T-helper 2 cell treated with Interferon-gamma antibody and Interleukin-4, amounts not matched to agents 5 μg/mL and 100 μg/mL, for 36 hours (primary cell): ENCODE results near the gene ZSCAN25.
"Not testable (repeated sequence)": the region's sequence is repeated elsewhere in the genome, so short reads cannot be mapped to it uniquely, and the experiment has no call there.

Source experiments
- DNase-seq: peaks from one replicate; pipeline ENCODE4 v3.0.0; 2021; ENCODE audit warnings: low spot score
- H3K27ac Mint-ChIP-seq: one replicate; pipeline ENCODE4 v1.8.0; 2021; ENCODE audit warnings: mild to moderate bottlenecking, mixed read lengths
- H3K27me3 Mint-ChIP-seq: one replicate; pipeline ENCODE4 v1.8.0; 2021; ENCODE audit warnings: low read depth, mixed read lengths
- H3K36me3 Mint-ChIP-seq: one replicate; pipeline ENCODE4 v1.8.0; 2021; ENCODE audit warnings: low read depth, mixed read lengths
- H3K4me1 Mint-ChIP-seq: one replicate; pipeline ENCODE4 v1.8.0; 2021; ENCODE audit warnings: low read depth, mixed read lengths
- H3K4me3 Mint-ChIP-seq: one replicate; pipeline ENCODE4 v1.8.0; 2022; ENCODE audit warnings: mild to moderate bottlenecking, moderate library complexity, mixed read lengths
- H3K9me3 Mint-ChIP-seq: one replicate; pipeline ENCODE4 v1.8.0; 2021; ENCODE audit warnings: mixed read lengths

ZSCAN25 gene

DNA sequence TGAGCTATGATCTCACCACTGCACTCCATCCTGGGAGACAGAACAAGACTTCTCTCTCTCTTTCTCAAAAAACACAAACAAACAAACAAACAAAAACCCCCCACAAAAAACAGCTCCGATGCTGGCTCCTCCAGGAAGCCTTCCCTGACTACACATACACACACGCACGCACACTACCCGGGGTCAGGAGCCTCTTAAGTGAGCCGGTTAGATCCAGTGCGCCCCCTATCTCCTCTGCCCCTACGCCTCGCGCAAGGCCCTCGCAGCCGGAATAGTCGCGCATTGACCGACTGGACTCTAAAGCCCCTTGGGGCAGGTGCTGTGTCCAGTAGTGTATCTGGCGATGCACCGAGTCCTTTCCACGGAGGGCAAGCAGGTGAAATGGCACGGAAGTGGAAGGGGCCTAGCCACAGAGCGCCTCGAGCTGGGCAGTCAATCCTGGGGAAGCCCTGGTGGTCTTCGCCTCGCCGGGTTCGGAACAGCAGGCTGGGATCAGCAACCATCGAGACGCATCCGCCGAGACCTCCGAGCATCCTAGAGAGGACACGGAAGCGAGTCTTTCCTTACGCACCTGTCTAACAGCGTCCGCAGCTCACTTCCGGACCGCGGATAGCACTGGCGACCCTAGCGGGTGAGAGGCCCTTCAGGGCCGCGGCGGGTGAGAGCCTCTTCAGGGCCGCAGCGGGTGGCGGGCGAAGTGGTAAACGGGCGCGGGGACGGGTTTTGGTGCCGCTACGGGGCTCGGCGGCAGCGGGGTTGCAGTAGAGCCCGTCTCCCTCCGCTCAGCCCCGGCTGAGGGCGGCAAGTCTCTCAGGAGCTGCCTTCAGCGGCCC lies at the start of gene ZSCAN25:
ZSCAN25 (plus strand) TSS at position 588 of the 833 bp plus-strand sequence. CDS start 2,661 bp downstream, outside the sequence.
- Mint-ChIP-seq H3K36me3 (peaks cover 37% of the 10 kb centered on the region), H3K4me1 (peaks cover 37% of the 10 kb centered on the region), H3K4me3 (peak within 1 kb of the TSS; percentile 92), H3K9me3 (peaks cover 3% of the 10 kb centered on the region), H3K27me3 (no peaks in the 10 kb centered on the region), H3K27ac (peak within 1 kb of the TSS; percentile 91)
- DNase-seq: peak; percentile 82

DNA sequence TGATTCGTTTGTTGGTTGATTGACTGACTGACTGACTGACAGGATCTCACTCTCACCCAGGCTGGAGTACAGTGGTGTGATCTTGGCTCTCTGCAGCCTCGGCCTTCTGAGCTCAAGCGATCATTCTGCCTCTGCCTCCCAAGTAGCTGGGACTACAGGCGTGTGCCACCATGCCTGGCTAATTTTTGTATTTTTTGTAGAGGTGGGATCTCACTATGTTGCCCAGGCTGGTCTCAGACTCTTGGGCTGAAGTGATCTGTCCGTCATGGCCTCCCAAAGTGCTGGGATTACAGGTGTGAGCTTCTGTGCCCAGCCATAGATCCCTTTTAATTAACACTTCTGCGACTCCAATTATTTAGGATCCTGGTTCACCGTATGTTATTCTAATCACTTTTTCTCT lies 48.0 kb upstream of the ZSCAN25 start:
- not testable (repeated sequence) for H3K4me3 Mint-ChIP-seq, H3K9me3 Mint-ChIP-seq, H3K27me3 Mint-ChIP-seq, H3K4me1 Mint-ChIP-seq, DNase-seq, H3K27ac Mint-ChIP-seq
- peaks cover 65% of the 10 kb centered on the region for H3K36me3 Mint-ChIP-seq

DNA sequence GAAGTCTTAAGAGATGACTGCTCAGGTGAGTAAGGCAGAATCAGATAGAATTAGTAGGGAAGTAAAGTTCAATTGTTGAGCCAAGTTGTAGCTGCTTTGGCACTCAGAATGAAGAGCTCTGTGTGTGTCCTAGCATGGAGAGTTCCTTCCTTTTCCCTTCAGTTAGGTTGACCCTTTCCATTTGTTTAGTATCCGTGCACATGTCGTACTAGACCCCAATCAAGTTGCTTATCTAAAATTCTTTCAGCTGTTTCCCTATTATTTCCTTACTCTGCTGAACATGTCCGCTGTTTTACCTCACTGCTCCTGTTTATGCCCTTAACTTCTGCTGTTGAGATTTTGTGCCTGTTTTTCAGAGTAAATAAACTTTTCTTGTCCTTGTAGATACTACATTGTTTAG lies 45.0 kb upstream of the ZSCAN25 start:
- no peaks in the 10 kb centered on the region for H3K27me3 Mint-ChIP-seq
- no peaks in the 10 kb centered on the region for H3K4me1 Mint-ChIP-seq
- no peak overlapping the region for H3K27ac Mint-ChIP-seq
- H3K9me3 Mint-ChIP-seq: no peaks in the 10 kb centered on the region
- H3K4me3 Mint-ChIP-seq: no peak overlapping the region
- DNase-seq: no peak
- peaks cover 50% of the 10 kb centered on the region for H3K36me3 Mint-ChIP-seq

DNA sequence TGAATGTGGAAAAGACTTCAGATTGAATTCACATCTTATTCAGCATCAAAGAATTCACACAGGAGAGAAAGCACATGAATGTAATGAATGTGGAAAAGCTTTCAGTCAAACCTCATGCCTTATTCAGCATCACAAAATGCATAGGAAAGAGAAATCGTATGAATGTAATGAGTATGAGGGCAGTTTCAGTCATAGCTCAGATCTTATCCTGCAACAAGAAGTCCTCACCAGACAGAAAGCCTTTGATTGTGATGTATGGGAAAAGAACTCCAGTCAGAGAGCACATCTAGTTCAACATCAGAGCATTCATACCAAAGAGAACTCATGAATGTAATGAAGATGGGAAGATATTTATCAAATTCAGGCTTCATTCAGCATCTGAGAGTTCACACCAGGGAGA lies 43.5 kb upstream of the ZSCAN25 start:
- DNase-seq: no peak
- H3K27me3 Mint-ChIP-seq: no peaks in the 10 kb centered on the region
- H3K36me3 Mint-ChIP-seq: peaks cover 48% of the 10 kb centered on the region
- no peaks in the 10 kb centered on the region for H3K9me3 Mint-ChIP-seq
- no peak overlapping the region for H3K4me3 Mint-ChIP-seq
- H3K4me1 Mint-ChIP-seq: no peaks in the 10 kb centered on the region
- H3K27ac Mint-ChIP-seq: no peak overlapping the region

DNA sequence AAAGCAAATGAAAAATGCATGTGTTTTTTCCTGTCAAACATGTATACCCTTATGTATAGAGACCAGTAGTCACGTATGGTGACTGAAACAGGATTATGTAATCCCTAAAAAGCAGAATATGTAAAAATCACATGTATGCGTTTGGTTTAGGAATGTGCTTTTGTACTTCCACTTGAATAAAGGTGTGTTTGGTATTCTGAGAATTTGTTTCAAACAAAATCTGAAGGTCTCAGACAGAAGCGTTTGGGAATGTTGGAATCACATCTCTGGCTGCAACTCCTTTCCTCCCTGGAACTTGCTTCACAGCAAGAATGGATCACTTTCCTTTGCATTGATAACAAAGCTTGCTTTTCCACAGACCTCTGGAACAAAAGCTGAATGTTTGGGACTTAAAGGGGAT lies 40.5 kb upstream of the ZSCAN25 start:
- H3K4me1 Mint-ChIP-seq: peaks cover 7% of the 10 kb centered on the region
- H3K9me3 Mint-ChIP-seq: no peaks in the 10 kb centered on the region
- no peaks in the 10 kb centered on the region for H3K27me3 Mint-ChIP-seq
- no peak overlapping the region for H3K27ac Mint-ChIP-seq
- no peak overlapping the region for H3K4me3 Mint-ChIP-seq
- no peak for DNase-seq
- H3K36me3 Mint-ChIP-seq: peaks cover 29% of the 10 kb centered on the region

DNA sequence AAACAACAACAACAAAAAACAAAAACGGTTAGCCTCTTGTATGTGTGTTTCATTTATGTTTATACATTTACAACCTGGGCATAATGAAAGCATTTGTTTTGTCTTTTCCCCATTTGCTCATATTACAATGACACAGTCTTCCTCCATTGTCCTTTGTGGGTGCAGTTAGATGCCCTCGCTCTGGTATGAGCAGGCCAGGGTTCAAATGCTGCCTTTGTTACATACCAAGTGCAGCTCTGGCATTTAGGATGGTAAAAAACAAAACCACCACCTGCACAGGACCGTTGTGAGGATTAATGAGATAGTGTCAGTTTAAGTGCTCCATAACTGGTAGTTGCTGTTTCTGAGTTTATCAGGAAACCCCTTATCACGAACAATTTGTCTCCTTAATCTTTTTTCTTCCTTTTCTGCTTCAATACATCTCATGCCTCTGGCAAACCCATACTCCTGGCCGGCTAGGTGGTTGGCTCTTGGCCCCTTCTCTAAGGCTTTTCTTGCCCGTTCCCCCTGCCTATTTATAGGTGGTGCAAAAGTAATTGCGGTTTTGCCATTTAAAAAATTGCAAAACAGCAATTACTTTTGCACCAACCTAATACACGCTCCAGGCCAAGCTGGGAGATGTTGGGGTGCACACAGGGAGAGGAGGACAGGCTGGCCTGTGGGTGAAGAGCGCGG lies 37.3 kb upstream of the ZSCAN25 start:
- H3K27me3 Mint-ChIP-seq: no peaks in the 10 kb centered on the region
- no peak for DNase-seq
- no peak overlapping the region for H3K27ac Mint-ChIP-seq
- H3K9me3 Mint-ChIP-seq: no peaks in the 10 kb centered on the region
- H3K36me3 Mint-ChIP-seq: peaks cover 3% of the 10 kb centered on the region
- H3K4me3 Mint-ChIP-seq: peak overlapping the region; percentile 68
- H3K4me1 Mint-ChIP-seq: peaks cover 8% of the 10 kb centered on the region

DNA sequence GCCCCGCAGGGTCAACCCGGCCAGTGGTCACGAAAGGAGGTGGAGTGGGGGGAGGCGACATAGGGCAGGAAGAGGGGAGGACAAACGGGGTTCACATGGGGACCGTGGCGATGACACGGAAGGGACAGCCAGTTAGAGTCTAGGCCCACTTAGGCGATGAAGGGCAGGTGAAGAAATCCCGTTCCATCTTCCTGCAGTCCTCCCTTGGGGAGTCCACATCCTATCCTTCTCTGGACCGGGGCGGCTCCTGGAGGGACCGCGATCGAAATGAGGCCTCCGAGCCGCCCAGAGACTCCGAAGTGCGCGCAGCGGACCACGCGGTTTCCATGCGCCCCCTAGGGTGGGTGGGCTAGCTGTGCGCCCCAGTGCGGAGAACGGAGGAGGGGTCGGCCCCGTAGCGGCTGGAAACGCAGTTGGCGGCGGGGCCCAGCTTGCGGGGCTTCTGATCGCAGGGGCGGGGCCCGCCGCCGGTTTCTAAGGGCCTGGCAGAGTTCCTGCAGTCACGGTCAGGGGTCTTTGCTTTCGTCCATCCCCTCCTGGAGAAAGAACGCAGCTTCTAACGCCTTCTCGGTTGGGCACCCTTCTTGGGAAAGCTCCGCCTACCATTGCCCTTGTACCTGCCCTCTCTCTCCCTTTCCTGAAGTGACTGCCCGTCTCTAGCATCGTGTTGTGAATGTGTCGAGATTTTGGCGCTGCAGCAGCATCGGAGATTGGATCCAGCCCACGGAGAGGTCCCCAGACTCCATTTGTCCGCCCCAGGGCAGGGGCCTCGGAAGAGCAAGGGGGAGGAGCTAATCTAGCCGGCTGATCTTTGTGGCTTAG lies 36.6 kb upstream of the ZSCAN25 start:
- H3K27ac Mint-ChIP-seq: no peak overlapping the region
- H3K9me3 Mint-ChIP-seq: no peaks in the 10 kb centered on the region
- H3K4me1 Mint-ChIP-seq: peaks cover 8% of the 10 kb centered on the region
- no peaks in the 10 kb centered on the region for H3K36me3 Mint-ChIP-seq
- DNase-seq: no peak
- H3K27me3 Mint-ChIP-seq: no peaks in the 10 kb centered on the region
- H3K4me3 Mint-ChIP-seq: peak overlapping the region; percentile 68

DNA sequence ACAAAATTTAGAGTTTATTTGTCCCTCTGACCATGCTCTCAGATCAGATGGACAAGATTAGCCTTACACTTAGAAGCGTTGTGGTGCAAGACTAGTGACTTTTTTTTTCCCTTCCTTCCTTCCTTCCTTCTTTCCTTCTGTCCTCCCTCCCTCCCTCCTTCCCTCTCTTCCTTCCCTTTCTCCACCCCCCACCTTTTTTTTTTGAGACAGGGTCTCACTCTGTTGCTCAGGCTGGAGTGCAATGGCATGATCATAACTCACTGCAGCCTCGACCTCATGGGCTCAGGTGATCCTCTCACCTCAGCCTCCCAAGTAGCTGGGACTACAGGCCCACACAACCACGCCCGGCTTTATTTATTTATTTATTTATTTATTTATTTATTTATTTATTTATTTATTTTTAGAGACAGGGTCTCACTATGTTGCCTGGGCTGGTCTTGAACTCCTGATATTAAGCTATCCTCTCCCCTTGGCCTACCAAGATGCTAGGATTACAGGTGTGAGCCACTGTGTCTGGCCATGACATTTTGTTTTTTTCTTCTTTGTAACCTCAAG lies 35.9 kb upstream of the ZSCAN25 start:
- H3K4me1 Mint-ChIP-seq, H3K27me3 Mint-ChIP-seq, DNase-seq, H3K27ac Mint-ChIP-seq, H3K9me3 Mint-ChIP-seq, H3K36me3 Mint-ChIP-seq: not testable (repeated sequence)
- H3K4me3 Mint-ChIP-seq: peak overlapping the region; percentile 68

DNA sequence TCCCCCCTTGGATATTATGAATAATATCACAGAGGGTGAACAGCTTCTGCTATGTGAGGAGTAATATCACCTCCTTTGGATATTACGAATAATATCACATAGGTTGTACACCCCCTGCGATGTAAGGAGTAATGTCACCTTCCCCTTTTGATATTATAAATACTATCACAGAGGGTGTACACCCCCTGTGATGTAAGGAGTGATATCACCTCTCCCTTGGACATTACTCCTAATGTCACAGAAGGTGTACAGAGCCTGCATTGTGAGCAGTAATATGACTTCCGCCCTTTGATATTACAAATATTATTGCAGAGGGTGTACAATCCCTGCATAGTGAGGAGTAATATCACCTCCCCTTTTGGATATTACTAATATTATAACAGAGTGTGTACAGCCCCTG lies 27.9 kb upstream of the ZSCAN25 start:
- no peak overlapping the region for H3K4me3 Mint-ChIP-seq

DNA sequence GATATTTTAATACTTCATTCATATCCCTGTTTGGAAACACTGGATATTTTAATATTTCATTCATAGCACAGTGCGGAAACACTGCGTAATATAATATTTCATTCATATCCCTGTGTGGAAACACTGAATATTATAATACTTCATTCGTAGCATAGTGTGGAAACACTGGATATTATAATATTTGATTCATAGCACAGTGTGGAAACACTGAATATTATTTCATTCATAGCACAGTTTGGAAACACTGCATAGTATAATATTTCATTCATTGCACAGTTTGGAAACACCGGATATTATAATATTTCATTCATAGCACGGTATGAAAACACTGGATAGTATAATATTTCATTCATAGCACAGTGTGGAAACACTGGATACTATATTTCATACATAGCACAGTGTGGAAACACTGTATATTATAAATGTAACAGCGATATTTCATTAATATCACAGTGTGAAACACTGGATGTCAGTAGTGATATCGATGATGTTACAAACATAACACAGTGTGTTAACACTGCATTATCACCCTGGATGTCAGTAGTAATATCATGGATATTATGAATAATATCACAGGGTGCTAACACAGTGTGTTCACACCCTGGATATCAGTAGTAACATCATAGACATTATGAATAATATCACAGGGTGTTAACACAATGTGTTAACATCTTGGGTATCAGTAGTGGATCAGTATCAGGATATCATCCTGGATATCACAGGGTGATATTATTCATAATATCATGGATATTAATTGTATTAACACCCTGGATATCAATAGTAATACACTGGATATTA lies 21.6 kb upstream of the ZSCAN25 start:
- DNase-seq: no peak
- Mint-ChIP-seq H3K9me3 (no peaks in the 10 kb centered on the region), H3K4me1 (no peaks in the 10 kb centered on the region), H3K27ac (no peak overlapping the region), H3K4me3 (no peak overlapping the region), H3K36me3 (no peaks in the 10 kb centered on the region), H3K27me3 (no peaks in the 10 kb centered on the region)

More for the DNA sequence above, 27.9 kb upstream of the ZSCAN25 start:
- H3K27ac Mint-ChIP-seq: no peak overlapping the region
- DNase-seq: no peak
- H3K27me3 Mint-ChIP-seq: no peaks in the 10 kb centered on the region
- H3K9me3 Mint-ChIP-seq: no peaks in the 10 kb centered on the region
- no peaks in the 10 kb centered on the region for H3K36me3 Mint-ChIP-seq
- no peaks in the 10 kb centered on the region for H3K4me1 Mint-ChIP-seq

DNA sequence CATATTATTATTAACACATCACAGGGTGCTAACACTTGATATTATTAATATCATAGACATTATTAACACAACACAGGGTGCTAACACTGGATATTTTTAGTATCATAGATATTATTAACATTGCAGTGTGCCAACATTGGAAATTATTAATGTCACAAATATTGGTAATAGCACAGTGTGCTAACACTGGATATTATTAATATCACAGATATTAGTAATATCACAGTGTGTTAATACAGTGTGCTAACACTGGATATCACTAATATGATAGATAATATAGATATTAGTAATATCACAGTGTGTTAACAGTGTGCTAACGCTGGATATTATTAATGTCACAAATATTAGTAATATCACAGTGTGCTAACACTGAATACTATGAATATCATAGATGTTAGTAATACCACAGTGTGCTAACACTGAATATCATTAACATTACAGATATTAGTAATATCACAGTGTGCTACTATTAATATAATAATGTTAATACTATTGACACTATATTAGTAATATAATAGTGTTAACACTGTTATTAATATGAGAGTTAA lies 20.3 kb upstream of the ZSCAN25 start:
- DNase-seq: no peak
- Mint-ChIP-seq H3K4me1 (no peaks in the 10 kb centered on the region), H3K9me3 (no peaks in the 10 kb centered on the region), H3K27me3 (no peaks in the 10 kb centered on the region), H3K36me3 (no peaks in the 10 kb centered on the region), H3K4me3 (no peak overlapping the region), H3K27ac (no peak overlapping the region)

DNA sequence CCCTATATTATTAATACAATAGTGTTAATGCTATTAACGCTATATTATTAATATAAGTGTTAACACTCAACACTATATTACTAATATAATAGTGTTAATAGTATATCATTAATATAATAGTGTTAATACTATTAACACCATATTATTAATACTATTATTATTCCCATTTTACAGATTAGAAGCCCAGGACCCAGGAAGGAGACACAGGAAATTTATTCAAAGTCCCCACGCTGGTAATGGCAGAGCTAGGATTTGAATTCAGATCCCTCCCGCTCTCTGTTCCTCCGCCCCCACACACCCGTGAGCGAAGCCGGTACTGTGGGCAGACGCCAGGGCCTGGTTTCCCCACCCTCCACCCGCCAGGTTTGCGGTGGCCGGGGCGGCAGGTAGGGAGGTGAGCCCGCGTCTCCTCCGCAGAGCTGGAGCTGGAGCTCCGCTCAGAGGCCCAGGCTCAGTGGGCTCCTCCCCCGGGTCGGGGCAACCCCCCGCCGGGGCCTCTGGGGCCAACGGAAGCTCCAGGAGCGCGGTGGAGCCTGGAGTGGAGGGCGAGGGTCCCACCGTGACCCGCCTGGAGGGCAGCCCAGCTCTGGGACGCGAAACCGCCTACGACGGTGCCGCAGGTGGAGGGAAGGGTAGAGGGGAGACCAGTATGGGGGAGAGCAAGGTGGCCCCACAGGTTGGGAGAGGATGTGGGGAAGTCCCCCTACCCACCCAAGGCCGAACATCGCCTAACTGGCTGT lies 18.8 kb upstream of the ZSCAN25 start, which contains the start of gene TMEM225B:
TMEM225B (plus strand) TSS at position 506 of the 740 bp plus-strand sequence. CDS start 6,122 bp downstream, outside the sequence.
- peak; percentile 7 for DNase-seq
- H3K27me3 Mint-ChIP-seq: no peaks in the 10 kb centered on the region
- H3K4me3 Mint-ChIP-seq: no peak within 1 kb of the TSS
- H3K4me1 Mint-ChIP-seq: peaks cover 2% of the 10 kb centered on the region
- H3K27ac Mint-ChIP-seq: no peak within 1 kb of the TSS
- H3K9me3 Mint-ChIP-seq: no peaks in the 10 kb centered on the region
- H3K36me3 Mint-ChIP-seq: no peaks in the 10 kb centered on the region
